ENCODE data around the gene TNFAIP1. TPM values are rescaled to one million over a fixed set of nuclear protein-coding genes. Genes with fewer than 3 reads are reported as not detected.

The TNFAIP1 gene
- total RNA-seq, 8 experiments from 2014 or later, result 20.8 to 69.2 (median 24.8) TPM

DNA sequence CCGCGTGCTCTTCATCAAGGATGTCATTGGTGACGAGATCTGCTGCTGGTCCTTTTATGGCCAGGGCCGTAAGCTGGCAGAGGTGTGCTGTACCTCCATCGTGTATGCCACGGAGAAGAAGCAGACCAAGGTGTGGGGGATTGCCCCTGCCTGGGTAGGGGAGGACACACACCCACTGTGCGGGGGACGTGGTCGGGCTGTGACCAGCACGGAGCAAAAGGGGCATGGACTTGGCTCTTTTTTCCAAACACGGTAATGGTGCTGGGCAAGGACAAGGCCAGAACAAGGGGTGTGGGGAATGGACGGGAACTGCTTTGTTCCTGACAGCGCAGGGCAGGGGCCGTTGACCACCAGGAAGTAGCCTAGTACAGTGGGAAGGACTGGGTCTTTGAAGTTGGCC is 6.8 kb downstream of the TNFAIP1 start:
- 90 to 100% (median 100%) methylated on average over 2 to 7 of the region's 14 CpGs; no CpG with 5 or more reads in 5 of the 10 experiments for WGBS, 10 experiments
- no peak for ATAC-seq (replicated peaks in 6 of 8)
- Histone ChIP-seq H3K4me1 (replicated peaks in 1 of 2) (no peaks in the 10 kb centered on the region), H3K4me3 (no peak overlapping the region), H3K27ac (no peak overlapping the region)
- in situ Hi-C loops (cut with MboI; ENCODE audit: low pct_unique_long_range_greater_than_20kb in 2 of 9, low sequenced_read_pairs in 9 of 9, unreplicated experiment in 9 of 9), result no loop called here

DNA sequence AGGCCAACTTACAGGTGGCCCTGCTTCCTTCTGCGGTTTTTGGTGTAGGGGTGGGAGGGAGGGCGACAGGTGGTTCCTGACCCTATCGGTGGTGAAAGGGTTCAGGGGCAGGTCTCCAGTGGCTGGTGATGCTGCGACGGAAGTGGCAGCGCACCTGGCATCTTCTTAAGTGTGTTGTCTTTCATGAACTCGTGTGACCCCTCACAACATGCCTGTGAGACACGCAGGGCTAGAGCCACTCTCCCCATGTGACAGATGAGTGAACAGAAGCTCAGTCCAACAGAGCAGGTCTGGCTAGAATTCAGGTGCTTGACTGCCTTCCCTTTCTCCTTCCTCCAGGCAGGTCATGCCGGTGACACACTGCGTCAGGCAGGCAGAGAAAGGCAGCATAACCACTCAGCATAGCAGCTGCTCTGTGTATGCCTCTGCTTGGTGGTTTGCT is 8.0 kb downstream of the TNFAIP1 start:
- ATAC-seq (replicated peaks in 6 of 8), result peak in 4 of 8 experiments; percentile 3 to 29 (median 18)
- 58 to 100% (median 92%) methylated on average over 1 to 4 of the region's 10 CpGs; no CpG with 5 or more reads in 5 of the 10 experiments for WGBS, 10 experiments

DNA sequence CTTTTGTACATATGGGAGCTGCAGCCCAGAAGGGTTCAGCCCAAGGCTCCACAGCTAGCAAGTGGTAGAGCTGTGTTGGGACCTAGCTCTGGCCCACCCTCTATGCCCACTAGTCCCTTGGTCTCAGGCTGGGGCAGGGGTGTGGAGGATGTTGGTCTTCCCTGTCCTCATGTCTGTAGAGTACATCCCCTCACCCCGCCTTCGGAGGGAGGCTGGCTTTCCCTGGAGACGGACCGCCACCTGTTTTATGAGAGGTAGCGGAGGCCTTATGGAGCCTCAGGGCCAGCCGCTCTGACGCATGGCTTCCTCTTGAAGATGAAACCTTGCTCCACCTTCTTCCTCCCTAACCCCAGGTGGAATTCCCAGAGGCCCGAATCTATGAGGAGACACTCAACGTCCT is 8.4 kb downstream of the TNFAIP1 start:
- WGBS, 10 experiments, result 91 to 100% (median 96%) methylated on average over 4 to 5 of the region's 9 CpGs; no CpG with 5 or more reads in 6 of the 10 experiments
- peak in 5 of 8 experiments; percentile 8 to 39 (median 31) for ATAC-seq (replicated peaks in 6 of 8)
- no peaks in the 10 kb centered on the region for H3K4me1 ChIP-seq (replicated peaks in 1 of 2)
- in situ Hi-C loops (cut with MboI; ENCODE audit: low pct_unique_long_range_greater_than_20kb in 2 of 9, low sequenced_read_pairs in 9 of 9, unreplicated experiment in 9 of 9), result no loop called here
- H3K4me3 ChIP-seq, result no peak overlapping the region
- H3K27ac ChIP-seq, result no peak overlapping the region

More for the DNA sequence above, 8.0 kb downstream of the TNFAIP1 start:
- Histone ChIP-seq H3K27ac (no peak overlapping the region), H3K4me3 (no peak overlapping the region), H3K4me1 (replicated peaks in 1 of 2) (no peaks in the 10 kb centered on the region)
- in situ Hi-C loops (cut with MboI; ENCODE audit: low pct_unique_long_range_greater_than_20kb in 2 of 9, low sequenced_read_pairs in 9 of 9, unreplicated experiment in 9 of 9), result no loop called here

DNA sequence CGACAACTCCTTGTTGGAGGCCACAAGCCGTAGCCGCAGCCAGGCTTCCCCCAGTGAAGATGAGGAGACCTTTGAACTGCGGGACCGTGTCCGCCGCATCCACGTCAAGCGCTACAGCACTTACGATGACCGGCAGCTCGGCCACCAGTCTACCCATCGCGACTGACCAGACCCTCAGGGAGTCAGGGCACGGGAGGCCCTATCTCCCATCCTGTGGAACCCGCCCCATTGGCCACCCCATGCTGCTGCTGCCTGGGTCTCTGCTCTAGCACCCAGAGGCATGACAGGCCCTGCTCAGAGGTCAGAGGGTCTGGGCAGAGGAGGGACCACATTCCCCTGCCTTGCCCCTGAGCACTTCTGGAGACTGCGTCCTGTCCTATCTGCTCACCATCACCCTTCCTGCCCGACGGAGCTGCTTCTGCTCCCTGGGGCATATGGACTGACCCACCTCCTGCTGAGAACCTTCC is 8.9 kb downstream of the TNFAIP1 start:
- no peak overlapping the region for H3K4me3 ChIP-seq
- no peaks in the 10 kb centered on the region for H3K4me1 ChIP-seq (replicated peaks in 1 of 2)
- in situ Hi-C loops (cut with MboI; ENCODE audit: low pct_unique_long_range_greater_than_20kb in 2 of 9, low sequenced_read_pairs in 9 of 9, unreplicated experiment in 9 of 9), result no loop called here
- no peak overlapping the region for H3K27ac ChIP-seq
- 90 to 100% (median 98%) methylated on average over 1 to 10 of the region's 19 CpGs; no CpG with 5 or more reads in 5 of the 10 experiments for WGBS, 10 experiments
- peak in 5 of 8 experiments; percentile 13 to 26 (median 18) for ATAC-seq (replicated peaks in 6 of 8)

DNA sequence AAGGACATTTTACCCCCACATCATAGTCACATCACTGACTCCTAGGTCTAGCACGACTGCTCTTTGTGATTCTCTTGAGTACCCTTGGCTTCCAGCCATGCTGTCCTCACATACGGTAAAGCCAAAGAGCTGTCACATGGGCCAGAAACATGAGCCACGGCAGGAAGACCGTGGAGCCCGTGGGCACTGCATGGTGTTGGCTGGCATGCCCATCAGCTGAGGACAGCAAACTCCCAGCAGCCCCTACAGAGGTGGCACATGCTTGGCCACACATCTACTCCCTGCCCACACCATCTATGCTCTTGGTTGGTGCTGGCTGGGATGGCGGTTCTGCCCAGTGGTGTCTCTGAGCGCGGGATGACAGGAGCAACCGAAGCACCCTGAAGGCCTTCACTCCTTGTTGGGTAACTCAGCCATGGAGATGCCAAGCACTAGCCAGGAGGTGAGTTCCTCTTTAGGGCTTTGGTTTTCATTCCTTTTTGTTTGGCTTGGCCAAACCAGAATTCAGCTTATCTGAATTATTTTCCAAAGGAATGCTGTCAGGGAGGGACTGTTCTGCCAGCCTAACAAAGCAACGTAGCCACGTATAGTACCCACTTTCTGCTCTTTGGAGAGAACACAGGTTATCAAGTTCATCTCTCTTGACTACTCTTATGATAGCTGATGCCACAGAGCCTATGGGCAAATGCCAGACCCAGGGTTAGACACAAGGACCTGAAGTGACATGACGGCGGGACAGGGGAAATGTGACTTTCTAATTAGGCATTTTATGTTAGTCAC is 10.0 kb downstream of the TNFAIP1 start:
- in situ Hi-C loops (cut with MboI; ENCODE audit: low pct_unique_long_range_greater_than_20kb in 2 of 9, low sequenced_read_pairs in 9 of 9, unreplicated experiment in 9 of 9), result no loop called here
- H3K27ac ChIP-seq, result no peak overlapping the region
- 76 to 100% (median 92%) methylated on average over 1 to 8 of the region's 13 CpGs for WGBS, 10 experiments
- ATAC-seq (replicated peaks in 6 of 8), result peak in 2 of 8 experiments; percentile 7
- H3K4me1 ChIP-seq (replicated peaks in 1 of 2), result no peaks in the 10 kb centered on the region
- H3K4me3 ChIP-seq, result no peak overlapping the region

DNA sequence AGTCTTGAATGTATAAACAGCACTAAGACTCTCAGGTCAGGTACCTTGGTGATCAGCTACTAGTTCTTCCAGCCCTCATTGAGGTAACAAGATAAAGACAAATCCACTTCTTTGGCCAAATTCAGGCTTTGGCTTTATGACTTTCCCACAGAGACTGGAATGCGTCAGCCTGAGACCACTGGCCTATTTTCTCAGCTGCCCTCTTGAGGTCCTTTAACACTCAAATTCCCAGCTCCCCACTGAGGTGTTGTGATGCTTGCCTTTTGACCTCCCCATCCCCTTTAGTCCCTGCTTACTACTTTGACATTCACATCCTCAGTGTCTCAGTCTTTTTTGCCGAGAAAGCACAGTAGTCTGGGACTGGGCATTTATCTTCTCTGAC is 10.6 kb downstream of the TNFAIP1 start:
- 40 to 100% (median 68%) methylated on average over 1 to 2 of the region's 2 CpGs; no CpG with 5 or more reads in 2 of the 10 experiments for whole genome bisulfite sequencing, 10 experiments
- ATAC-seq (replicated peaks in 6 of 8), result no peak
- Histone ChIP-seq H3K27ac (no peak overlapping the region), H3K4me3 (no peak overlapping the region), H3K4me1 (replicated peaks in 1 of 2) (no peaks in the 10 kb centered on the region)
- in situ Hi-C loops (cut with MboI; ENCODE audit: low pct_unique_long_range_greater_than_20kb in 2 of 9, low sequenced_read_pairs in 9 of 9, unreplicated experiment in 9 of 9), result no loop called here

DNA sequence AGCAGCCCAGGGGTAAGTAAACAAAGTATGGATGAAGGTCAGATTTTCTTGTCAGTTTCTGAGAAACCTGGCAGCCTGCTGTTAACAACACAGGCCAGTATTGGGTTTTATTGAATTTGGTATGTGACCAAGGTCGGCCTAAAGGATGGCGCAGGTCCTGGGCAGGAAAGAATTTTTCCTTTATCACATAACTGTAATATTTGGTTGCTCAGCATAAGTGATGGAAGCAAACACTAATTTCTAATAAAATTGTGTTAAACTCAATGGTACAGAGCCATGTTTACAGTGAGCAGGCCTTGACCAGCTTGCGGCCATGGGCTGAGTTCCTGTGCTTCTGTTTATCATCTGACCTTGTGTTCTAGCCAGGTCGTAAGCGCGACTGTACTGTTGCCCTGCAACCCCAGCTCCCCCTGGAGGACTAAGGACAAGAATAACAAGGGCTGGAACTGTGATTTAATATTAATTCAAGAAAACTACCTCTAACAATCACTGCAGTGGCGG is 11.2 kb downstream of the TNFAIP1 start:
- Histone ChIP-seq H3K27ac (no peak overlapping the region), H3K4me3 (no peak overlapping the region), H3K4me1 (replicated peaks in 1 of 2) (no peaks in the 10 kb centered on the region)
- peak in 4 of 8 experiments; percentile 3 to 42 (median 26) for ATAC-seq (replicated peaks in 6 of 8)
- in situ Hi-C loops (cut with MboI; ENCODE audit: low pct_unique_long_range_greater_than_20kb in 2 of 9, low sequenced_read_pairs in 9 of 9, unreplicated experiment in 9 of 9), result no loop called here
- 57 to 88% (median 80%) methylated on average over 1 to 7 of the region's 7 CpGs for WGBS, 10 experiments

DNA sequence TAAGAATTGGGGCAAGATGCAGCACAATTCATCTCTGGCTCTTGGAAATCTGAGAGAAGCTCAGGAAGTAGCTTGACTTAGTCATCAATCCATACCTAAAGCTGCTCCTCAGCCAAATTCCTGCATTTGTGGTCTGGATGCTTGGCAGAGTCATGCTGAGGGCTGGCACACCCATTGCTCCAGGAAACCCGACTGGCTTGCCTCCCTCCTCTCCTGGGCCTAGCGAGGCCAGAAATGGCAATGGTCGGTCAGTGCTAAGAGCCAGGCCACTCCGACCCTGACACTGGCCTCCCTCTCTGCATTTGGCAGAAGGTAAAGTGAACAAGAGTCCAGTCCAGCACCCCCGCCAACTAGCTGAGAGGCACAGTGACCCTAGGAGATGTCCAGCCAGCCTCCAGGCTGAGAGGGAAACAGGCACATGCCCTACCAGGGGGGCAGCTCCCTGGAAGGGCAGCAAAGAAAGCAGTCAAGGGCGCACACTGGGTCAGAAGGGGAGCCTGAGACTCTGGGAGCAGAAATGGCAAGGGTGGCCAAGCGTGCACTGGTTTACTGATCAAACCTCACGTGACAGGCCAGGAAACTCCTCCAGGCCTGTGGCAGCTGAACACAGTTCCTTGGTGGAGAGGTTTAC is 11.8 kb downstream of the TNFAIP1 start:
- Histone ChIP-seq H3K4me3 (no peak overlapping the region), H3K4me1 (replicated peaks in 1 of 2) (no peaks in the 10 kb centered on the region), H3K27ac (no peak overlapping the region)
- in situ Hi-C loops (cut with MboI; ENCODE audit: low pct_unique_long_range_greater_than_20kb in 2 of 9, low sequenced_read_pairs in 9 of 9, unreplicated experiment in 9 of 9), result no loop called here
- peak in 4 of 8 experiments; percentile 3 to 89 (median 76) for ATAC-seq (replicated peaks in 6 of 8)
- 13 to 100% (median 68%) methylated on average over 1 to 3 of the region's 8 CpGs; no CpG with 5 or more reads in 2 of the 10 experiments for WGBS, 10 experiments

DNA sequence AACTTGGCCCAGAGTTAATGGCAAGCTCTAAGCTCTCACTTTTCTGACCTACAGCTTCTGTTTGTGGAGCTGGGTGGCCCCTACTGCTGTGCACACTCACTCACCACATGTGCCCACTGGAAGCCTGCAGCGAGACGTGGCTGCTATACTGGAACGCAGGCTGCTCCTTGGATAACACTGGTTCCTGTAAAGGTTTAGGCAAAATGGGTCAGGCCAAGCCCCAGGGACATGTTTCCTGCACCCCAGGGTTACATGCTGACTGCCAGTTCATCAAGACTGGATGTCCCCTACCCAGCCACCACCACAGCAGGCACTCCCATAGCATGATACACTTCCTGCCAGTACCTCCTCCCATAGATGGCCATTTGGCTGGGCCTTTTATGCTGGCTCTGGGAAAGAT is 13.4 kb downstream of the TNFAIP1 start:
- in situ Hi-C loops (cut with MboI; ENCODE audit: low pct_unique_long_range_greater_than_20kb in 2 of 9, low sequenced_read_pairs in 9 of 9, unreplicated experiment in 9 of 9), result no loop called here
- H3K4me3 ChIP-seq, result no peak overlapping the region
- WGBS, 10 experiments, result 93% methylated on average over 3 of the region's 3 CpGs; no CpG with 5 or more reads in 9 of the 10 experiments
- H3K27ac ChIP-seq, result no peak overlapping the region
- no peaks in the 10 kb centered on the region for H3K4me1 ChIP-seq (replicated peaks in 1 of 2)
- no peak for ATAC-seq (replicated peaks in 6 of 8)

DNA sequence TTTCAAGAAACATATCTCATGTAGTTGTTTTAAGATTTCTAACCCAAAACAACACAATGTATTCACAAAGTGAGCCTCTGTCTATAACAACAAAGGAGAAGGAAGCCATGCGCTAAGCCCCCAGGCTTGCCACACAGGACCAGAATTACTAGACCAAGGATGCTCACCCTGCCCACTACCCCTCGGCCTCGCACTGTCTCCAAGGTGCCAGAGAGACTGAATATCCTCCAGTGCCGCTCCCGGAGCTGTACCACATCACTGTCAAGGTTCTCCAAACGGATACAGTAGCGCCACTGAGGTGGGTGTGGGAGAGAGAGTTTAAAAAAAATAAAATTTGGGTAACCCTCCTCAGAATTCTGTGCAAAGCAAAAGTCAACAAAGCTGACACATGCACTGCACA is 14.7 kb downstream of the TNFAIP1 start:
- in situ Hi-C loops (cut with MboI; ENCODE audit: low pct_unique_long_range_greater_than_20kb in 2 of 9, low sequenced_read_pairs in 9 of 9, unreplicated experiment in 9 of 9), result no loop called here
- Histone ChIP-seq H3K4me1 (replicated peaks in 1 of 2) (no peaks in the 10 kb centered on the region), H3K27ac (no peak overlapping the region), H3K4me3 (no peak overlapping the region)
- 93 to 100% (median 98%) methylated on average over 1 to 7 of the region's 7 CpGs; no CpG with 5 or more reads in 3 of the 10 experiments for WGBS, 10 experiments
- no peak for ATAC-seq (replicated peaks in 6 of 8)

DNA sequence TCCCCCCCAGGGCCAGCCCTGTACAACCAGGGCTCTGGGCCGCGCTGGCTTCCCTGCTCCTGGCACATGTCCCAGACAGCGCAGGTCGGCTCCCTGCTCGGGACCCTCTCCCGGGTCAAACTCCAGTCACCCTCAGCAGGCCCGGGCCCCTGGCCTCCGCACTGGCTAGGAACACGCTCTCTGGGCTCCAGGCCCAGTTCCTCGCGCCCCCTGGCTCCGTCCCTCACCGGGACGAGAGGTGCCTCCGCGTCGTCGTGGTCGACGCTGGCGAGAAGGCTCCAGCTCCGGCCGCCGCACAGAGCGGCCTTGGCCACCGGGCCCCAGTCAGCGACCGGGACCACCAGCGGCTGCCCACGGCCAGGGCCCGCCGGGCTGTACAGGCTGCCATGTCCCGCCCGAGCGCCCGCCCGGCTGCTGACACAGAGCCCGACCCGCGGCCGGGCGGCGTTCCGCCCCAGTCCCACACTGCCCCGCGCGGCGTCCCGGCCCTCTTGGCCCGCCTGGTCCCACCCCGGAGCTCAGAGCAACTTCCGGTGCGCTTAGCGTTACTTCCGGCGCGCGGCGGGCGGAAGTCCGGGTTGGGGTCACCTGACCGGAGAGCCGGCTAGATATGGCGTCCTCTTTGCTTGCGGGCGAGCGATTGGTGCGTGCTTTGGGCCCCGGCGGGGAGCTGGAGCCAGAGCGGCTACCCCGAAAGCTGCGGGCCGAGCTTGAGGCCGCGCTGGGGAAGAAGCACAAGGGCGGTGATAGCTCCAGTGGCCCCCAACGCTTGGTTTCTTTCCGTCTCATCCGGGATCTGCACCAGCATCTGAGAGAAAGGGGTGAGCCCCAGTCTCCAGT is 21.7 kb downstream of the TNFAIP1 start, which contains the start of gene POLDIP2:
Gene POLDIP2 (minus strand): TSS at position 467 of the 840 bp plus-strand sequence. CDS start 79 bp downstream, at position 388.
- in situ Hi-C loops (cut with MboI; ENCODE audit: low pct_unique_long_range_greater_than_20kb in 2 of 9, low sequenced_read_pairs in 9 of 9, unreplicated experiment in 9 of 9), result no loop called here
- 1% methylated on average over 18 of the region's 80 CpGs; no CpG with 5 or more reads in 9 of the 10 experiments for WGBS, 10 experiments
- ATAC-seq (replicated peaks in 6 of 8), result peak; percentile 97 to 99 (median 99)
- Histone ChIP-seq H3K4me3 (peak within 1 kb of the TSS; percentile 69 to 96 (median 79)), H3K4me1 (replicated peaks in 1 of 2) (peaks cover 4 to 10% of the 10 kb centered on the region in 2 donors), H3K27ac (peak within 1 kb of the TSS; percentile 76 to 92)

DNA sequence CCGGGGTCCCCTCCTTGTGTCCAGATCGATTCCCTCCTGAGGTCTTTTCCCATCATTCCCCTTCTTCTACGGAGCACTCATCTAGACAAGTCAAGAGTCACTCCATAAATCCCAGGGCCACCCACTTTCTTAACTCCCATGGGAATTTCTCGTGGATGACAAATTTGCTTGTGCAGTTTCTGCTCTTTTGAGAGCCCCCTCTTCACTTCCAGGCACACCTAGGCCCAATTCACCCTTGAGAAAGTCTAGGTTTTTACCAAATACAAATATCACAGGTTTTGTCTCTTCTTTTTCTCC is 22.3 kb downstream of the TNFAIP1 start:
- Histone ChIP-seq H3K4me3 (peak overlapping the region; percentile 69 to 96 (median 79)), H3K27ac (peak overlapping the region; percentile 76 to 92), H3K4me1 (replicated peaks in 1 of 2) (peaks cover 4 to 10% of the 10 kb centered on the region in 2 donors)
- ATAC-seq (replicated peaks in 6 of 8), result no peak
- WGBS, 10 experiments, result 0 to 20% (median 0%) methylated on average over 1 to 2 of the region's 4 CpGs; no CpG with 5 or more reads in 4 of the 10 experiments
- in situ Hi-C loops (cut with MboI; ENCODE audit: low pct_unique_long_range_greater_than_20kb in 2 of 9, low sequenced_read_pairs in 9 of 9, unreplicated experiment in 9 of 9), result no loop called here
